ENCODE measurements around the gene FUS. TPM values are rescaled to one million over a fixed set of nuclear protein-coding genes. Genes with fewer than 3 reads are reported as not detected.
"Not testable (repeated sequence)": the region's sequence is repeated elsewhere in the genome, so short reads cannot be mapped to it uniquely, and the experiment has no call there.

The FUS gene
- total RNA-seq, 1 experiment from 2014 or later, result 770 TPM

DNA sequence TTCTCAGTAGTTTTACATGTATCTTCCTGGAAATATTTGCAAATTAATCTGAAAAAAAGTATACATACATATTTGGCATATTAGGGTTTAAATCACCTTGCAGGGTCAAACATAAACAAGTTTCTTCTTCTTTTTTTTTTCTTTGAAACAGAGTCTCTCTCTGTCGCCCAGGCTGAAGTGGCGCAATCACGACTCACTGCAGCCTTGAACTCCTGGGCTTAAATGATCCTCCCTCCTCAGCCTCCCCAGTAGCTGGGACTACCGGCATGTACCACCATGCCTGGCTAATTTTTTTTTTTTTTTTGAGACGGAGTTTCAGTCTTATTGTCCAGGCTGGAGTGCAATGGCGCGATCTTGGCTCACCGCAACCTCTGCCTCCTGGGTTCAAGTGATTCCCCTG, 12.6 kb upstream of the FUS start:
- H3K36me3 Mint-ChIP-seq, result no peaks in the 10 kb centered on the region
- no peak overlapping the region for H3K27ac Mint-ChIP-seq
- TF ChIP-seq NR2C2 (CRISPR knock-in tag; IDR thresholded peaks at IDR 0.05) (no peak), E2F1 (CRISPR knock-in tag; IDR thresholded peaks at IDR 0.05) (no peak), JUN (CRISPR knock-in tag; IDR thresholded peaks at IDR 0.05) (no peak), PRDM15 (CRISPR knock-in tag; IDR thresholded peaks at IDR 0.05) (no peak), NFYB (CRISPR knock-in tag; conservative IDR thresholded peaks at IDR 0.05; ENCODE audit: low read depth) (no peak), TEAD1 (CRISPR knock-in tag; IDR thresholded peaks at IDR 0.05) (no peak)
- TF ChIP-seq, protein P1, sequence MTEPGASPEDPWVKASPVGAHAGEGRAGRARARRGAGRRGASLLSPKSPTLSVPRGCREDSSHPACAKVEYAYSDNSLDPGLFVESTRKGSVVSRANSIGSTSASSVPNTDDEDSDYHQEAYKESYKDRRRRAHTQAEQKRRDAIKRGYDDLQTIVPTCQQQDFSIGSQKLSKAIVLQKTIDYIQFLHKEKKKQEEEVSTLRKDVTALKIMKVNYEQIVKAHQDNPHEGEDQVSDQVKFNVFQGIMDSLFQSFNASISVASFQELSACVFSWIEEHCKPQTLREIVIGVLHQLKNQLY (CRISPR knock-in tag; IDR thresholded peaks at IDR 0.05), result no peak
- H3K4me1 Mint-ChIP-seq, result peaks cover 9% of the 10 kb centered on the region
- H3K4me3 Mint-ChIP-seq, result no peak overlapping the region
- ChIA-PET POLR2A (interaction anchor here (1.4 kb wide), 1 partner anchor 12 kb away, joined by 3 read pairs; the partner anchor contains the start of gene FUS), CTCF (interaction anchor here (1.2 kb wide), 1 partner anchor 25 kb away, joined by 5 read pairs; no protein-coding TSS in a partner anchor)
- ATAC-seq (no peak), DNase-seq (ENCODE audit: low spot score) (no peak)
- peaks cover 5% of the 10 kb centered on the region; the same call in 1 of the 2 replicates for H3K9me3 Mint-ChIP-seq
- no peaks in the 10 kb centered on the region; the same call in 1 of the 2 replicates for H3K27me3 Mint-ChIP-seq (ENCODE audit: low read depth)

DNA sequence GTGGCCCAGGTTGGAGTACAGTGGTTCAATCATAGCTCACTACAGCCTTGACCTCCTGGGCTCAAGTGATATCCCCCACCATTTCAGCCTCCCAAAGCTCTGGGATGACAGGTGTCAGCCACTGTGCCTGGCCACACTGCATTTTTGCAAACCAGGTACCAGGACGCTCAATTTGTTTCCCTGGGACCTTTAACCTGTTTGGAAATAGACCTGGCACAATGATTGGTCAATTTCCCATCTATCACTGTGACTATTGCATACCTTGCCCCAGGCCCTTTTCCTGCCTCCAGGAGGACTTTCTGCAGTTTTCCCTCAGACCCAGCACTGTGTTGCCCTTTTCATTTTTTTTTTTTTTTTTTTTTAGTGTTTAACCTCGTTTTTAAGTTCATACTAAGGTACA, 11.1 kb upstream of the FUS start:
- ATAC-seq (no peak), DNase-seq (ENCODE audit: low spot score) (no peak)
- Mint-ChIP-seq H3K27ac (no peak overlapping the region), H3K4me3 (no peak overlapping the region), H3K36me3 (no peaks in the 10 kb centered on the region), H3K9me3 (peaks cover 11% of the 10 kb centered on the region), H3K27me3 (ENCODE audit: low read depth) (no peaks in the 10 kb centered on the region; the same call in 1 of the 2 replicates), H3K4me1 (peaks cover 16% of the 10 kb centered on the region)
- no peak for TF ChIP-seq SP1 (CRISPR knock-in tag; conservative IDR thresholded peaks at IDR 0.05)
- no peak for TF ChIP-seq E2F1 (CRISPR knock-in tag; IDR thresholded peaks at IDR 0.05)
- TF ChIP-seq IRF2 (CRISPR knock-in tag; IDR thresholded peaks at IDR 0.05; ENCODE audit: borderline replicate concordance, low read depth), result no peak
- no peak for TF ChIP-seq E2F4 (CRISPR knock-in tag; IDR thresholded peaks at IDR 0.05; ENCODE audit: borderline replicate concordance, low read depth)
- no peak for TF ChIP-seq TEAD4 (CRISPR knock-in tag; IDR thresholded peaks at IDR 0.05)
- TF ChIP-seq, protein P2, sequence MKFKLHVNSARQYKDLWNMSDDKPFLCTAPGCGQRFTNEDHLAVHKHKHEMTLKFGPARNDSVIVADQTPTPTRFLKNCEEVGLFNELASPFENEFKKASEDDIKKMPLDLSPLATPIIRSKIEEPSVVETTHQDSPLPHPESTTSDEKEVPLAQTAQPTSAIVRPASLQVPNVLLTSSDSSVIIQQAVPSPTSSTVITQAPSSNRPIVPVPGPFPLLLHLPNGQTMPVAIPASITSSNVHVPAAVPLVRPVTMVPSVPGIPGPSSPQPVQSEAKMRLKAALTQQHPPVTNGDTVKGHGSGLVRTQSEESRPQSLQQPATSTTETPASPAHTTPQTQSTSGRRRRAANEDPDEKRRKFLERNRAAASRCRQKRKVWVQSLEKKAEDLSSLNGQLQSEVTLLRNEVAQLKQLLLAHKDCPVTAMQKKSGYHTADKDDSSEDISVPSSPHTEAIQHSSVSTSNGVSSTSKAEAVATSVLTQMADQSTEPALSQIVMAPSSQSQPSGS (CRISPR knock-in tag; IDR thresholded peaks at IDR 0.05; ENCODE audit: borderline replicate concordance, low read depth), result no peak
- no peak for TF ChIP-seq NR3C1 (CRISPR knock-in tag; conservative IDR thresholded peaks at IDR 0.05; ENCODE audit: low read depth)
- TF ChIP-seq CREM (CRISPR knock-in tag; IDR thresholded peaks at IDR 0.05), result no peak
- TF ChIP-seq, protein P3, sequence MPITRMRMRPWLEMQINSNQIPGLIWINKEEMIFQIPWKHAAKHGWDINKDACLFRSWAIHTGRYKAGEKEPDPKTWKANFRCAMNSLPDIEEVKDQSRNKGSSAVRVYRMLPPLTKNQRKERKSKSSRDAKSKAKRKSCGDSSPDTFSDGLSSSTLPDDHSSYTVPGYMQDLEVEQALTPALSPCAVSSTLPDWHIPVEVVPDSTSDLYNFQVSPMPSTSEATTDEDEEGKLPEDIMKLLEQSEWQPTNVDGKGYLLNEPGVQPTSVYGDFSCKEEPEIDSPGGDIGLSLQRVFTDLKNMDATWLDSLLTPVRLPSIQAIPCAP (CRISPR knock-in tag; IDR thresholded peaks at IDR 0.05), result no peak
- CTCF ChIA-PET, result no interaction called here
- POLR2A ChIA-PET, result no interaction called here

GRCh38 chr16:31170048-31170447, 9.9 kb upstream of the FUS start:
- CTCF ChIA-PET; H3K36me3 Mint-ChIP-seq; H3K4me3 Mint-ChIP-seq; ATAC-seq; POLR2A ChIA-PET; H3K27me3 Mint-ChIP-seq (ENCODE audit: low read depth); DNase-seq (ENCODE audit: low spot score): not testable (repeated sequence)
- Mint-ChIP-seq H3K4me1 (peaks cover 16% of the 10 kb centered on the region), H3K9me3 (peaks cover 11% of the 10 kb centered on the region), H3K27ac (peak overlapping the region; percentile 9; the same call in 1 of the 2 replicates)
